SK-N-SH (cell line): ENCODE measurements around the gene SLC25A30. TPM values are rescaled to one million over a fixed set of nuclear protein-coding genes. Genes with fewer than 3 reads are reported as not detected.

Source experiments
- CTCF ChIA-PET: fragments of 300-600, 350-600 bp; formaldehyde crosslinking; extraction: SDS; loops from one replicate; lab custom pipeline; 2021; lab: Yijun Ruan, JAX
- POLR2A ChIA-PET: fragments of 350-600 bp; sonication (Branson Sonifier 250); formaldehyde crosslinking; extraction: SDS; loops from one replicate; lab custom pipeline; 2020; ENCODE audit warnings: antibody characterized with exemption, inconsistent platforms; lab: Yijun Ruan, JAX
- DNase-seq: peaks from one replicate; pipeline ENCODE4 v3.0.0; 2012
- H2AFZ ChIP-seq: fragments of 200-600 bp; sonication (generic); 2 replicates; pipeline ENCODE4 v1.8.1; 2016; ENCODE audit warnings: antibody characterized with exemption, mild to moderate bottlenecking, low read depth
- H3F3A ChIP-seq: fragments of 200-600 bp; sonication (generic); replicated peaks from 2 replicates; pipeline ENCODE3; 2016; ENCODE audit warnings: antibody characterized with exemption, mild to moderate bottlenecking; ENCODE audit not compliant: insufficient read depth
- H3K27ac ChIP-seq, 2 experiments: fragments of 200-500 bp in 1 of 2; fragments of 200-600 bp in 1 of 2; sonication (Bioruptor generic) in 1 of 2; sonication (generic), shearing (Covaris generic) in 1 of 2; 2 replicates each; pipeline versions ENCODE4 v1.5.1 to v1.6.1; 2014 to 2016; ENCODE audit warnings: low read depth in 2 of 2, inconsistent platforms in 1 of 2, low read length in 1 of 2, mild to moderate bottlenecking in 1 of 2, mixed read lengths in 1 of 2
- H3K27me3 ChIP-seq: fragments of 200-600 bp; sonication (generic), shearing (Covaris generic); 2 replicates; pipeline ENCODE4 v1.6.1; 2016; ENCODE audit warnings: mixed run types; ENCODE audit not compliant: insufficient read depth
- H3K36me3 ChIP-seq, 2 experiments: fragments of 200-500 bp in 1 of 2; fragments of 200-600 bp in 1 of 2; sonication (Bioruptor generic) in 1 of 2; sonication (generic) in 1 of 2; replicated peaks in 1 of 2; 2 replicates each; pipeline versions ENCODE3 to v1.5.1; 2014 to 2016; ENCODE audit warnings: low read length in 1 of 2, mild to moderate bottlenecking in 1 of 2; ENCODE audit not compliant: insufficient read depth in 2 of 2, control insufficient read depth in 1 of 2
- H3K4me1 ChIP-seq, 2 experiments: fragments of 200-500 bp in 1 of 2; fragments of 200-600 bp in 1 of 2; sonication (Bioruptor generic) in 1 of 2; sonication (generic), shearing (Covaris generic) in 1 of 2; 2 replicates each; pipeline versions ENCODE4 v1.5.1 to v1.6.1; 2014 to 2016; ENCODE audit warnings: low read depth in 1 of 2, low read length in 1 of 2, mixed run types in 1 of 2; ENCODE audit not compliant: insufficient read depth in 2 of 2, control insufficient read depth in 1 of 2
- H3K4me2 ChIP-seq: fragments of 200-600 bp; sonication (generic), shearing (Covaris generic); 2 replicates; pipeline ENCODE4 v1.6.1; 2017; ENCODE audit warnings: mixed run types
- H3K4me3 ChIP-seq, 2 experiments: fragments of 200-500 bp in 1 of 2; fragments of 200-600 bp in 1 of 2; sonication (Bioruptor generic) in 1 of 2; sonication (generic), shearing (Covaris generic) in 1 of 2; 2 replicates each; pipeline versions ENCODE4 v1.5.1 to v1.8.1; 2014 to 2016; ENCODE audit warnings: low read depth in 2 of 2, inconsistent platforms in 1 of 2, low read length in 1 of 2, mild to moderate bottlenecking in 1 of 2, mixed read lengths in 1 of 2, moderate library complexity in 1 of 2
- H3K79me2 ChIP-seq: fragments of 200-600 bp; sonication (generic); 2 replicates; pipeline ENCODE4 v1.8.1; 2017; ENCODE audit warnings: mild to moderate bottlenecking; ENCODE audit not compliant: insufficient read depth
- H3K9ac ChIP-seq: fragments of 200-600 bp; sonication (generic); 2 replicates; pipeline ENCODE4 v1.6.1; 2017; ENCODE audit warnings: mixed run types
- H3K9me2 ChIP-seq: fragments of 200-600 bp; sonication (generic); 2 replicates; pipeline ENCODE4 v1.6.1; 2017; ENCODE audit warnings: mixed run types
- H3K9me3 ChIP-seq: fragments of 200-600 bp; sonication (generic); 2 replicates; pipeline ENCODE4 v1.6.1; 2017; ENCODE audit warnings: mixed run types, mild to moderate bottlenecking, moderate library complexity
- H4K20me1 ChIP-seq: fragments of 200-600 bp; sonication (generic); 2 replicates; pipeline ENCODE4 v1.6.1; 2017; ENCODE audit warnings: mild to moderate bottlenecking, mixed run types; ENCODE audit not compliant: insufficient read depth
- CTCF ChIP-seq: fragments of 200-600 bp; sonication (generic); IDR thresholded peaks from 2 replicates; pipeline ENCODE4 v1.6.1; 2017; ENCODE audit warnings: antibody characterized with exemption, mild to moderate bottlenecking, moderate library complexity
- EZH2phosphoT487 ChIP-seq: fragments of 200-600 bp; sonication (generic); IDR thresholded peaks from 2 replicates; pipeline ENCODE4 v1.6.1; 2017; ENCODE audit warnings: low read depth, mixed run types, mild to moderate bottlenecking, antibody characterized with exemption, moderate library complexity, borderline replicate concordance
- GABPA ChIP-seq: IDR thresholded peaks from 2 replicates; pipeline ENCODE4 v1.4.0; 2012; ENCODE audit warnings: low read depth, mild to moderate bottlenecking
- JUND ChIP-seq: IDR thresholded peaks from 2 replicates; pipeline ENCODE4 v1.4.0; 2012
- MXI1 ChIP-seq: IDR thresholded peaks from 2 replicates; pipeline ENCODE4 v1.6.1; 2012; ENCODE audit warnings: mild to moderate bottlenecking, low read depth, low read length, improper control_type of control experiment
- NFIC ChIP-seq: IDR thresholded peaks from 2 replicates; pipeline ENCODE4 v1.4.0; 2012; ENCODE audit warnings: borderline replicate concordance
- RFX5 ChIP-seq: IDR thresholded peaks from 2 replicates; pipeline ENCODE4 v1.6.1; 2012; ENCODE audit warnings: mild to moderate bottlenecking, improper control_type of control experiment, low read length
- SIN3A ChIP-seq: IDR thresholded peaks from 2 replicates; pipeline ENCODE4 v1.6.1; 2012; ENCODE audit warnings: low read depth, mild to moderate bottlenecking, low read length, moderate library complexity, borderline replicate concordance
- SMC3 ChIP-seq: IDR thresholded peaks from 2 replicates; pipeline ENCODE4 v1.6.1; 2012; ENCODE audit warnings: low read depth, low read length, improper control_type of control experiment
- TAF1 ChIP-seq: IDR thresholded peaks from 2 replicates; pipeline ENCODE4 v1.6.1; 2012; ENCODE audit warnings: low read depth, mild to moderate bottlenecking, low read length, moderate library complexity, borderline replicate concordance
- TCF12 ChIP-seq: IDR thresholded peaks from 2 replicates; pipeline ENCODE4 v1.4.0; 2012
- TEAD4 ChIP-seq: IDR thresholded peaks from 2 replicates; pipeline ENCODE4 v1.4.0; 2012; ENCODE audit warnings: mild to moderate bottlenecking, borderline replicate concordance; ENCODE audit not compliant: insufficient read depth
- USF2 ChIP-seq: fragments of 150-350 bp; IDR thresholded peaks from 2 replicates; pipeline ENCODE4 v1.6.1; 2017; ENCODE audit warnings: antibody characterized with exemption, low read length, low read depth, borderline replicate concordance
- WGBS: methylation state at CpG from one replicate; pipeline ENCODE4 v1.1.6; 2017; ENCODE audit warnings: low lambda C conversion rate; 5-methylcytosine and 5-hydroxymethylcytosine counted together
- polyA plus RNA-seq, 3 experiments: library from polyadenylated mRNA; depleted of rRNA; stranded (reverse); fragments of >200 nt; gene quantifications; 2 replicates each; pipeline ENCODE4 v1.2.3, GENCODE V29; 2012

Gene SLC25A30
- polyA plus RNA-seq, 1 of the 3 experiments (the other 2 are of a cell fraction) = 9.6 TPM

GRCh38 chr13:45402641-45403040, 15.5 kb downstream of the SLC25A30 start:
- Histone ChIP-seq H4K20me1 (no peaks in the 10 kb centered on the region), H3K9ac (no peak overlapping the region), H3K27me3 (no peaks in the 10 kb centered on the region), H3K9me3 (no peaks in the 10 kb centered on the region), H3K36me3 (peaks cover 34 to 55% of the 10 kb centered on the region in 2 experiments), H3K27ac (no peak overlapping the region), H3F3A (no peaks in the 10 kb centered on the region), H2AFZ (no peak overlapping the region), H3K9me2 (no peaks in the 10 kb centered on the region), H3K79me2 (no peaks in the 10 kb centered on the region), H3K4me3 (no peak overlapping the region), H3K4me2 (no peak overlapping the region), H3K4me1 (no peaks in the 10 kb centered on the region)
- ChIA-PET POLR2A (no interaction called here), CTCF (interaction anchor here (4.0 kb wide), 1 partner anchor 9 kb away, joined by 19 read pairs; no protein-coding TSS in a partner anchor)
- DNase-seq = no peak
- no peak for TF ChIP-seq USF2
- TF ChIP-seq CTCF = no peak
- TF ChIP-seq SIN3A = no peak
- no peak for TF ChIP-seq JUND
- WGBS = 99% methylated on average over 3 of the region's 3 CpGs

- no peaks in the 10 kb centered on the region for H3K4me1 ChIP-seq
- no peak overlapping the region for H2AFZ ChIP-seq
- no peaks in the 10 kb centered on the region for H3K9me3 ChIP-seq
- H3K27ac ChIP-seq = no peak overlapping the region
- peaks cover 31 to 49% of the 10 kb centered on the region in 2 experiments for H3K36me3 ChIP-seq
- POLR2A ChIA-PET = no interaction called here
- no peak overlapping the region for H3K9ac ChIP-seq
- no peaks in the 10 kb centered on the region for H3K9me2 ChIP-seq
- no peak overlapping the region for H3K4me3 ChIP-seq
- no peak for DNase-seq
- H4K20me1 ChIP-seq = no peaks in the 10 kb centered on the region
- no peak overlapping the region for H3K4me2 ChIP-seq
- TF ChIP-seq RFX5 (no peak), SMC3 (no peak), NFIC (no peak), SIN3A (no peak), TAF1 (no peak), TEAD4 (no peak), TCF12 (no peak), MXI1 (no peak), EZH2phosphoT487 (no peak), USF2 (no peak), GABPA (no peak)
- CTCF ChIA-PET = no interaction called here
- H3K79me2 ChIP-seq = no peaks in the 10 kb centered on the region
- no peaks in the 10 kb centered on the region for H3K27me3 ChIP-seq
- WGBS = 100% methylated on average over 1 of the region's 1 CpG
- H3F3A ChIP-seq = no peaks in the 10 kb centered on the region
Observed at GRCh38 chr13:45401314-45401713, 16.9 kb downstream of the SLC25A30 start.
